HG02870 (cell line): Measurements from ENCODE around the gene SSR3.
"Not testable (repeated sequence)": the region's sequence is repeated elsewhere in the genome, so short reads cannot be mapped to it uniquely, and the experiment has no call there.

ENCODE experiments used
- ATAC-seq: cut with Tn5 transposase; IDR thresholded peaks from one replicate; pipeline ENCODE4 v1.9.1; 2021; ENCODE audit warnings: mild to moderate bottlenecking, moderate library complexity; ENCODE audit not compliant: unreplicated experiment

The SSR3 gene

GRCh38 chr3:156554842-156555687, at the start of gene SSR3:
Gene SSR3 (minus strand): TSS chr3:156555117. CDS start chr3:156555089, 28 bp downstream.
- peak; percentile 98 for ATAC-seq

- no peak for ATAC-seq
Measured at GRCh38 chr3:156604064-156604641, 49.2 kb upstream of the SSR3 start.

GRCh38 chr3:156603379-156604017, 48.6 kb upstream of the SSR3 start:
- no peak for ATAC-seq

GRCh38 chr3:156602424-156602823, 47.5 kb upstream of the SSR3 start:
- ATAC-seq, result peak; percentile 45

GRCh38 chr3:156601497-156601896, 46.6 kb upstream of the SSR3 start:
- ATAC-seq, result no peak

- no peak for ATAC-seq
Measured at GRCh38 chr3:156600834-156601233, 45.9 kb upstream of the SSR3 start.

- no peak for ATAC-seq
Measured at GRCh38 chr3:156599089-156599874, 44.4 kb upstream of the SSR3 start.

GRCh38 chr3:156598413-156598812, 43.5 kb upstream of the SSR3 start:
- ATAC-seq, result no peak

GRCh38 chr3:156594219-156594683, 39.3 kb upstream of the SSR3 start:
- no peak for ATAC-seq

- no peak for ATAC-seq
Measured at GRCh38 chr3:156593814-156594213, 38.9 kb upstream of the SSR3 start.

- not testable (repeated sequence) for ATAC-seq
Measured at GRCh38 chr3:156589806-156590205, 34.9 kb upstream of the SSR3 start.

- no peak for ATAC-seq
Measured at GRCh38 chr3:156587760-156588069, 32.8 kb upstream of the SSR3 start.

- ATAC-seq, result peak; percentile 60
Measured at GRCh38 chr3:156586905-156587759, 32.2 kb upstream of the SSR3 start.

GRCh38 chr3:156583469-156583868, 28.6 kb upstream of the SSR3 start:
- no peak for ATAC-seq

GRCh38 chr3:156582532-156583183, 27.7 kb upstream of the SSR3 start:
- ATAC-seq, result no peak

GRCh38 chr3:156581954-156582353, 27.0 kb upstream of the SSR3 start:
- ATAC-seq, result no peak

- no peak for ATAC-seq
Measured at GRCh38 chr3:156581033-156581432, 26.1 kb upstream of the SSR3 start.

- ATAC-seq, result no peak
Measured at GRCh38 chr3:156579427-156579851, 24.5 kb upstream of the SSR3 start.

GRCh38 chr3:156577736-156578135, 22.8 kb upstream of the SSR3 start:
- no peak for ATAC-seq
